Ecto neural progenitor cell (in vitro differentiated cells): ENCODE data around the gene PLK1.
"Not testable (repeated sequence)": the region's sequence is repeated elsewhere in the genome, so short reads cannot be mapped to it uniquely, and the experiment has no call there.

Experiments
- DNase-seq: peaks from one replicate; pipeline ENCODE4 v3.0.0-alpha.2; 2018; ENCODE audit warnings: low spot score

The PLK1 gene

GRCh38 chr16:23678430-23679273 lies at the start of gene PLK1:
TSS of gene PLK1 (plus strand) at chr16:23678889. CDS start at chr16:23678933, 44 bp downstream.
- DNase-seq: peak; percentile 95

- DNase-seq: no peak
Observed at GRCh38 chr16:23629516-23629915, 49.2 kb upstream of the PLK1 start.

GRCh38 chr16:23631874-23632273 lies 46.8 kb upstream of the PLK1 start:
- DNase-seq: not testable (repeated sequence)

GRCh38 chr16:23634461-23635036 lies 44.1 kb upstream of the PLK1 start:
- no peak for DNase-seq

- DNase-seq: no peak
Observed at GRCh38 chr16:23635958-23636357, 42.7 kb upstream of the PLK1 start.

- no peak for DNase-seq
Observed at GRCh38 chr16:23640615-23640930, 38.1 kb upstream of the PLK1 start.

- DNase-seq: peak; percentile 86
Observed at GRCh38 chr16:23640931-23641765, 37.5 kb upstream of the PLK1 start, which contains the start of the genes DCTN5 and PALB2. TSS of gene DCTN5 (plus strand) at chr16:23641466. CDS start at chr16:23641543, 77 bp downstream. TSS of gene PALB2 (minus strand) at chr16:23641310. CDS start at chr16:23641157, 153 bp downstream.

GRCh38 chr16:23642246-23642774 lies 36.4 kb upstream of the PLK1 start:
- no peak for DNase-seq

- DNase-seq: no peak
Observed at GRCh38 chr16:23650674-23651416, 27.8 kb upstream of the PLK1 start.

GRCh38 chr16:23651943-23652468 lies 26.7 kb upstream of the PLK1 start:
- no peak for DNase-seq

- DNase-seq: no peak
Observed at GRCh38 chr16:23663918-23664317, 14.8 kb upstream of the PLK1 start.

GRCh38 chr16:23666571-23667354 lies 11.9 kb upstream of the PLK1 start:
- DNase-seq: no peak

- DNase-seq: no peak
Observed at GRCh38 chr16:23667355-23667659, 11.4 kb upstream of the PLK1 start.

- no peak for DNase-seq
Observed at GRCh38 chr16:23668225-23668624, 10.5 kb upstream of the PLK1 start.

GRCh38 chr16:23668873-23669272 lies 9.8 kb upstream of the PLK1 start:
- DNase-seq: no peak

GRCh38 chr16:23670137-23670776 lies 8.4 kb upstream of the PLK1 start:
- DNase-seq: no peak

- no peak for DNase-seq
Observed at GRCh38 chr16:23673971-23674614, 4.6 kb upstream of the PLK1 start.

GRCh38 chr16:23676924-23677480 lies 1.7 kb upstream of the PLK1 start:
- no peak for DNase-seq

- peak; percentile 60 for DNase-seq
Observed at GRCh38 chr16:23679274-23679985, 741 bp downstream of the PLK1 start.
